HT1080 (cell line): Measurements from ENCODE around the gene GLOD5. TPM values are rescaled to one million over a fixed set of nuclear protein-coding genes. Genes with fewer than 3 reads are reported as not detected.

Source experiments
- DNase-seq: peaks from one replicate; pipeline ENCODE4 v3.0.0-alpha.2; 2015; ENCODE audit warnings: low read depth
- total RNA-seq: library from RNA; depleted of rRNA; stranded (reverse); fragments of >200 nt; shearing (Covaris generic); gene quantifications from 2 replicates; pipeline ENCODE4 v1.2.3, GENCODE V29; 2014

Gene GLOD5
- total RNA-seq, 1 experiment from 2014 or later = not detected

GRCh38 chrX:48753708-48754228, 7.8 kb upstream of the GLOD5 start:
- DNase-seq = no peak

GRCh38 chrX:48754238-48754637, 7.3 kb upstream of the GLOD5 start:
- DNase-seq = no peak

- no peak for DNase-seq
Observed at GRCh38 chrX:48769230-48769629, 7.7 kb downstream of the GLOD5 start.

- no peak for DNase-seq
Observed at GRCh38 chrX:48770296-48770695, 8.7 kb downstream of the GLOD5 start.

GRCh38 chrX:48772602-48773001, 11.1 kb downstream of the GLOD5 start:
- no peak for DNase-seq

GRCh38 chrX:48776818-48777439, 15.4 kb downstream of the GLOD5 start:
- DNase-seq = no peak

- no peak for DNase-seq
Observed at GRCh38 chrX:48779399-48779798, 17.9 kb downstream of the GLOD5 start.

- DNase-seq = no peak
Observed at GRCh38 chrX:48781705-48782104, 20.2 kb downstream of the GLOD5 start.

GRCh38 chrX:48782216-48782615, 20.7 kb downstream of the GLOD5 start:
- DNase-seq = no peak

GRCh38 chrX:48782795-48783194, 21.2 kb downstream of the GLOD5 start:
- DNase-seq = no peak

GRCh38 chrX:48784726-48785125, 23.2 kb downstream of the GLOD5 start:
- no peak for DNase-seq

GRCh38 chrX:48785186-48785539, 23.6 kb downstream of the GLOD5 start:
- DNase-seq = no peak

GRCh38 chrX:48785540-48786214, 24.1 kb downstream of the GLOD5 start:
- no peak for DNase-seq

GRCh38 chrX:48786341-48786800, 24.8 kb downstream of the GLOD5 start, which contains the start of gene GATA1:
GATA1 (plus strand) TSS chrX:48786590; CDS start chrX:48791110, 4,520 bp downstream.
- no peak for DNase-seq

GRCh38 chrX:48786825-48787504, 25.4 kb downstream of the GLOD5 start:
- no peak for DNase-seq

- no peak for DNase-seq
Observed at GRCh38 chrX:48787505-48788443, 26.2 kb downstream of the GLOD5 start.

GRCh38 chrX:48789366-48790220, 28.0 kb downstream of the GLOD5 start:
- no peak for DNase-seq

GRCh38 chrX:48790477-48790876, 28.9 kb downstream of the GLOD5 start:
- no peak for DNase-seq

GRCh38 chrX:48791063-48791820, 29.7 kb downstream of the GLOD5 start:
- no peak for DNase-seq
